ENCODE data around the gene CYP2A13.

DNA sequence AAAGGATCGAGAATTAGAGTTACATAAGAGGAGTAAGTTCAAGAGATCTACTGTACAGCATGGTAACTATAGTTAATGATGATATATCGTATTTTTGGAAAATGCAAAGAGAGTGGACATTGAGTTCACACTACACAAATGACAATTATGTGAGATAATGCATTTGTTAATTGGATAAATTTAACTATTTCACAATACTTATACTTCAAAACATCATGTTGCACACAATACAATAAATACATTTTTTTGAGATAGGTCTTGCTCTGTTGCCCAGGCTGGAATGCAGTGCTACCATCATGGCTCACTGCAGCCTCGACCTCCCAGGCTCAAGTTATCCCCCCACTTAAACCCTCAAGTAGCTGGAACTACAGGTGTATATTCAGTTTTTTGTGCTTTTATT, 17.9 kb downstream of the CYP2A13 start:
- TF ChIP-seq, protein P1, sequence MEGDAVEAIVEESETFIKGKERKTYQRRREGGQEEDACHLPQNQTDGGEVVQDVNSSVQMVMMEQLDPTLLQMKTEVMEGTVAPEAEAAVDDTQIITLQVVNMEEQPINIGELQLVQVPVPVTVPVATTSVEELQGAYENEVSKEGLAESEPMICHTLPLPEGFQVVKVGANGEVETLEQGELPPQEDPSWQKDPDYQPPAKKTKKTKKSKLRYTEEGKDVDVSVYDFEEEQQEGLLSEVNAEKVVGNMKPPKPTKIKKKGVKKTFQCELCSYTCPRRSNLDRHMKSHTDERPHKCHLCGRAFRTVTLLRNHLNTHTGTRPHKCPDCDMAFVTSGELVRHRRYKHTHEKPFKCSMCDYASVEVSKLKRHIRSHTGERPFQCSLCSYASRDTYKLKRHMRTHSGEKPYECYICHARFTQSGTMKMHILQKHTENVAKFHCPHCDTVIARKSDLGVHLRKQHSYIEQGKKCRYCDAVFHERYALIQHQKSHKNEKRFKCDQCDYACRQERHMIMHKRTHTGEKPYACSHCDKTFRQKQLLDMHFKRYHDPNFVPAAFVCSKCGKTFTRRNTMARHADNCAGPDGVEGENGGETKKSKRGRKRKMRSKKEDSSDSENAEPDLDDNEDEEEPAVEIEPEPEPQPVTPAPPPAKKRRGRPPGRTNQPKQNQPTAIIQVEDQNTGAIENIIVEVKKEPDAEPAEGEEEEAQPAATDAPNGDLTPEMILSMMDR (IDR thresholded peaks at IDR 0.05), result no peak
- no peak for TF ChIP-seq POLR2A (IDR thresholded peaks at IDR 0.05)
